ENCODE data around the gene EXOC1. TPM values are rescaled to one million over a fixed set of nuclear protein-coding genes. Genes with fewer than 3 reads are reported as not detected.

Gene EXOC1
- total and polyA plus RNA-seq, 10 of the 15 experiments (the other 5 are each of a cell fraction or from before 2014, with no cell fraction given) = 11.8 to 36.6 (median 21.1) TPM

GRCh38 chr4:55947254-55947882 lies 93.9 kb downstream of the EXOC1 start (continued):
- TF ChIP-seq CREM (IDR thresholded peaks at IDR 0.05; ENCODE audit: low read depth) (peak; percentile 33; the same call in 1 of the 2 replicates), YBX1 (IDR thresholded peaks at IDR 0.05) (no peak), RFX5 (IDR thresholded peaks at IDR 0.05; ENCODE audit: low read depth, low read length) (no peak), E4F1 (IDR thresholded peaks at IDR 0.05; ENCODE audit: borderline replicate concordance, partially characterized antibody) (no peak), ASH2L (IDR thresholded peaks at IDR 0.05; ENCODE audit: borderline replicate concordance, low read depth) (peak; percentile 61; the same call in 1 of the 2 replicates), GATAD2B (conservative IDR thresholded peaks at IDR 0.05; ENCODE audit: low read depth) (no peak), POU2F2 (IDR thresholded peaks at IDR 0.05; ENCODE audit: borderline replicate concordance, low read depth, low read length) (peak; percentile 75; the same call in 1 of the 3 replicates), PRDM15 (CRISPR knock-in tag; IDR thresholded peaks at IDR 0.05) (no peak), ZNF217 (IDR thresholded peaks at IDR 0.05) (no peak), NKRF (conservative IDR thresholded peaks at IDR 0.05) (no peak), NR2C1 (IDR thresholded peaks at IDR 0.05) (peak; percentile 23; the same call in 1 of the 2 replicates), JUND (IDR thresholded peaks at IDR 0.05; ENCODE audit: low read depth, low read length) (no peak), ZZZ3 (IDR thresholded peaks at IDR 0.05; ENCODE audit: control insufficient read depth, insufficient read length, low read depth) (no peak), YY1 (IDR thresholded peaks at IDR 0.05; ENCODE audit: low read depth, low read length) (no peak), SUZ12 (IDR thresholded peaks at IDR 0.05; ENCODE audit: unreplicated experiment) (no peak), RELB (IDR thresholded peaks at IDR 0.05; ENCODE audit: low read depth) (peak; percentile 62), MEF2A (IDR thresholded peaks at IDR 0.05; ENCODE audit: insufficient read depth, low read depth, low read length) (0 out of 2 replicates have a peak, but pooled peaks have one; percentile 4), BCL11A (IDR thresholded peaks at IDR 0.05; ENCODE audit: low read depth, low read length) (no peak), TCF12 (IDR thresholded peaks at IDR 0.05; ENCODE audit: low read depth, low read length) (no peak), HDAC2 (IDR thresholded peaks at IDR 0.05) (no peak), CEBPB (IDR thresholded peaks at IDR 0.05; ENCODE audit: borderline replicate concordance in 1 of 2, low read depth in 2 of 2, low read length in 2 of 2) (no peak), EED (IDR thresholded peaks at IDR 0.05; ENCODE audit: low read depth) (no peak)

Measured in GM12878 (cell line).